GM18861 (cell line): ENCODE data around the gene CACNB4.
A peak's percentile ranks its signal among the peaks of the same experiment; 100 is the strongest.

Source experiments
- ATAC-seq: cut with Tn5 transposase; IDR thresholded peaks from one replicate; pipeline ENCODE4 v1.9.1; 2021; ENCODE audit not compliant: unreplicated experiment

CACNB4 gene

GRCh38 chr2:151977631-151978030 lies 121.2 kb downstream of the CACNB4 start:
- no peak for ATAC-seq

DNA sequence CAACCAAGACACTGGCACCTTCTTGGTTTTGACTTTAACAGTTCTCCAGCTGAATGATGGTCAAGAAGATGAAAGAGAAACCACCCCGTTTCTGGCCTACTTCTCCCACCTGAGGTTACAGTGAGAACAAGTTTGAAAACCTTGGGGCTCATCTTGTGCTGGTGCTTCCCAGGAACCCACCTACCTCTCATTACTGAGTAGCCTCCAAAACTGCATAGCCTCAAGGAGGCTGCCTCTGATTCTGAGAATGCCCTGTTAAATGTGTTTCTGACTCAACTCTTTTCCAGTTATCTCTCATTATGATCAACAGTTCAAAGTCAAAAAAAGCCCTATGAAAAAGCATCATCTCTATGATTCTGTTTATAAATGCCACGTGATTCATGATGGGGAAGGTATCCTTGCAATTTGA lies 121.9 kb downstream of the CACNB4 start:
- peak; percentile 74 for ATAC-seq

GRCh38 chr2:151975460-151976414 lies 123.1 kb downstream of the CACNB4 start:
- no peak for ATAC-seq

DNA sequence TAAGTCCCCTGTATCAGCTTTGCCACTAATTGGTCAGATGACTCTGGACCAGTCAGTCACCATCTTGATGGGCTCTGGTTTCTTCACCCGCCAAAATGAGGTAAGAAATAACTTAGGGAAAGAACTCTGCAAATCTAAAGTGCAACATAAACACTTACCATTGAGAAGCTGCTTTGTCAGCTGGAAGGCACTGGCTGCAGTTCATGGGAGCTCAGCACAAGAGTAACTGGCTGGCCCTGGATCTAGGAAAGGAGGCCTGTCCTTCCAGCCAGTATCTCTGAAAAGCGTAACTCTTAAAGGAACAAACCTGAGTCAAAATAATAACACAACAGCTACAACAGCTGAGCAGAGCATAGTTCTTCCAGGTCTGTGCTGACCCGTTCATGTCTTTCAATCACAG lies 123.9 kb downstream of the CACNB4 start:
- no peak for ATAC-seq

GRCh38 chr2:151973901-151974199 lies 125.0 kb downstream of the CACNB4 start:
- no peak for ATAC-seq

DNA sequence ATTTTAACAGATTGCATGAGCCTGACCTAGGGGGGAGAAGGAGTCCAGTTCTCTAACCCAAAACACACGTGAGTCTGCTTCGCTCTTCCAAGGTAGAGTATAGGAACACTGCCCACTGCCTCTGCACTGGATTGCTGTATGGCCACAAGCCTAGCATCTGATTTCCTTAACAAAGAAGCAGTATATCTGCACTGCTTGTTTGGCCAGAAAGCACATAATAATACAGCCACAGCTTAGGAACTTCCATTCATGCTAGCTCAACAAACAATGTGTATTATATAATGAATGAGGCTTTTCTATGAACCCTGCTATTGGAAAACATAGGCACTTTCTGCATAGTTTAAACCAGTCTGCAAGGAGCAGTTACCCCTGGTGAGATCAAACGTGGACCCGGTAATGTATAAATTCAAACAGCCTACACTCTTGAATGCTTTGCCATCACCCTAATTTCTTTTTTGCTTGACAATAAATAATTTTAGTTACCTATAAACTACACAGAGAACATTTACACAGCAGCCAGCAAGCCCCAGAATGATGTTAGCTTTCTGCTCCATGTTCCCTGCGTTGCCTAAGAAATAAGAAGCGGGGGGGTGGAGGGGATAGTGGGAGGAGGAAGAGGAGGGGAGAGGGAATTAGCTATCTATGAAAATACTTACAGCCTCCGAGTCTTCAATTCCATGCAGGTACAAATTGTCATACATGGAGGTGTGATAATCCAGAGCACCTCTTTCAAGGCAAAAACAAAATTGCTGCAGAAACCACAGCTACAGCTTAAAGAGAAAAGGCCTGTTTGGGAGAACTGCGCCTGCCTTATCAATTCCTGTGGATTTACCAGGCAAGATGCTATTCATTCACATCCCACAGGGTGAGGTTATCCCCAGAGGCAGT lies 125.6 kb downstream of the CACNB4 start:
- ATAC-seq: no peak

DNA sequence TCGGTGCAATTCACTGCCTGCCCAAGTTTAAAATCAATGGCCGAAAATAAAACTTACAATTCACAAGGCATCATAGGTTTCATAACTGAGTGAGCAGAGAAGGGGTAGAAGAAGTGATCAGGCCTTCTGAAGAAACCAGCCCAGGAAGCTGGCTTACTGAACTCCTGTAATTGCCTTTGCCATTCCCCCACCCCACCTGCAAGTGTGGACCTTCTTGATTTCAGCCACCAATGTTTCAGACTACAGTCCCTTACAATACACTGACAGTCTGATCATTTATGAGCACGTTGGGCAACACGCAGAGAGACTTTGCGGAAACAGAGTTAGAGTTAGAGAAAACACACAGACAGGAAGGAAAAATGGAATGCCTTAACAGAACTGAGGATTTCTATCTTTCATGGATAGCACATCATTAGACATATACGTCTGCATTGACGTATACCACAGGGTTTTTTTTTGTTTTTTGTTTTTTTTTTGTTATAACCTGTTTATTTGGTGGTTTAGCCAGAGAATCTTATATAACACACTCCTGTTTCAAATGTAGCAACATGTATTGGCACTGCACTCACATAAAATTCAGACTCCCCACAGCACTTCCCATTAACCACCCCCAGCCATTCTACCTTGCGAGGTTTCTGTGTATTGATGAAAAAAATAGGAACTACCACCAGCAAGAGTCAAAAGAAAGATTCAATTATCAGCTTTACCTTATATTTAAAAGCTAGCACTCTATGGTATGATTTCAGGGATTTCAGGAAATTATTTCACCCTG lies 126.4 kb downstream of the CACNB4 start:
- ATAC-seq: no peak

DNA sequence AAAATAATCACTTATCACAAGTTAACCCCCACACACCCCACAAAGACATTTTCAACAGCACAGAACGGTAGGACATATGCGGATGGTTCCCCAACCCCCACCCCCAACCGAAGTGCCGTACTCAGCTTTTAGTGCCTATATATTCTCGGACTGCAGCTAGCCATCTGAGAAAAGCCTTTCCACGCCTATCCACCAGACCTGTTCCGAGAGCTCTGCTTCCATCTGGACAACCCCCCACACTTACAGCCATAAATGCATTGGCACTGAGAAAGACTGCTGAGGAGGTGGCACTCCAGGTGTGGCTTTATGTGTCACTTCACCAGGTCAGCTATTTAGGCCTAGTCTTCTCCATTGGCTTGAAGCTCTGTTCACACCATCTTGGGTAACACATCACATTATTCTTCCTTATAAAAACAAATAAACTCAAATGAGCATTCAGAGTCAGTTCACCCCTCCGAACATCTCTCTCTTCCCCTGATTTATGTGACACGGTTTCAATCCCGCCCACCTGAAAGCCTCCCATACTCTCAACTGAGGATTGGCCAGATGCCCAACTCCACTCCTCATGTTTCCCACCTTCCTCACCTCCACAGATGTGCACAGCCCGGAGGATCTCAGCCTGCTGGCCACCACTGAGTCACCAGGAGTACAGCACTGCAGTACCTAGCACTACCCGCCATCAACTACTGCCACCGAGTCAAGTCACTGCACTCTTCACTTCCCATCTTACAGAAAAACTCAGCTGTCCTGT lies 127.4 kb downstream of the CACNB4 start:
- no peak for ATAC-seq

GRCh38 chr2:151968770-151969470 lies 129.9 kb downstream of the CACNB4 start:
- no peak for ATAC-seq

- no peak for ATAC-seq
Measured at GRCh38 chr2:151967829-151968722, 130.8 kb downstream of the CACNB4 start.

DNA sequence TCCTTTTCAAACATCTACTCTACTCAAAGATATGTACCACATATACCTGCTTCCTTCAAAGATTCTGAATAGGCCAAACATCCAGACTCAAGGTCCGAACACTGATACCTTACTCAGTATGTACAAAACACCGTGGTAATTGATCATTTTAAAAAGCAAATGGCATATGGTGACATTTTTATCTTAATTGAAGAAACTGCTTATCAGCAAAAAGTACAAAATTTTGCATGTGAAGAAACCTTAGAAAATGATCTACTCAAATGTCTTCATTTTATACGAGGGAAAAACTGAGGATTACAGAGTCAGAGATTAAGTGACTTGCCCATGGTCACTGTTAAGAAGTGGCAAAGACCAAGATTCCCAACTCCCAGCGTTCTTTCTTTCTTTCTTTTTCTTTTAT lies 133.0 kb downstream of the CACNB4 start:
- no peak for ATAC-seq

DNA sequence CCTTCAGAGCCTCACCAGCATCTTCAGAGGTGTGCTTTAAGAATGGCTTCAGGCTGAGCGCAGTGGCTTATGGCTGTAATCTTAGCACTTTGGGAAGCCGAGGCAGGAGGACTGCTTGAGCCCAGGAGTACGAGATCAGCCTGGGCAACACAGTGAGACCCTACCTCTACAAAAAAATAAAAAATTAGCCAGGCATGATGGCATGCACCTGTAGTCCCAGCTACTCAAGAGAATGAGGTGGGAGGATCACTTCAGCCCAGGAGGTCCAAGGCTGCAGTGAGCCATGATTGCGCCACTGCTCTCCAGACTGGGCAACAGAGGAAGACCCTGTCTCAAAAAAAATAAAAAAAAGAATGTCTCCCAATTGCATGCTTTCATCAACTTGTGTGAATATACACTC lies 137.3 kb downstream of the CACNB4 start:
- ATAC-seq: no peak

- ATAC-seq: no peak
Measured at GRCh38 chr2:151959238-151959637, 139.6 kb downstream of the CACNB4 start.

DNA sequence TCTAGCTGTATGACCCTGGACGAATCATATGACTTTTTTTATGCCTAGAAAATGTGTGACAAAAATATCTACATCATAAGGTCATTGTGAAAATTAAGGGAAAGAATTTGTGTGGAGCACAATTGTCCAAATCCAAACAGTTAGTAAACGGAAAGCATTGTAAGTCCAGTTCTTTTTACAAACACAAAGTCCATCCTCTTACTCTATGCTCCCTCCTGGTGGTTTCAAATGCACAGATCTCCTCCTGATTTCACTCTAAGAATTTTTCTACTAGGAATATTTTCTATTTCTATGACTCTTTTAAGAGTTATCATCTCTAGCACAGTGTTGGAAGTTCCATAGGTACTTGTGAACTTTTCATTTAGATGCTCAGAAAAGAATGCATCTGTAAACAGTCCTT lies 145.4 kb downstream of the CACNB4 start:
- ATAC-seq: no peak

GRCh38 chr2:151952691-151953456 lies 146.0 kb downstream of the CACNB4 start:
- no peak for ATAC-seq

GRCh38 chr2:151947813-151948165 lies 151.1 kb downstream of the CACNB4 start:
- peak; percentile 33 for ATAC-seq

- peak; percentile 64 for ATAC-seq
Measured at GRCh38 chr2:151946899-151947812, 151.7 kb downstream of the CACNB4 start.
